H9 (cell line): ENCODE measurements around the gene IFNA5. TPM values are rescaled to one million over a fixed set of nuclear protein-coding genes. Genes with fewer than 3 reads are reported as not detected.

Experiments used
- DNase-seq: peaks from one replicate; pipeline ENCODE4 v3.0.0-alpha.2; 2017
- H2AFZ ChIP-seq: one replicate; pipeline ENCODE4 v1.6.1; 2013; ENCODE audit warnings: mild to moderate bottlenecking, low read length, control low read depth, moderate library complexity
- H2AK5ac ChIP-seq: 2 replicates; pipeline ENCODE4 v1.6.1; 2013; ENCODE audit warnings: low read length, control low read depth, mixed read lengths; ENCODE audit not compliant: insufficient read length
- H2BK120ac ChIP-seq: one replicate; pipeline ENCODE4 v1.6.1; 2013; ENCODE audit warnings: low read depth, mild to moderate bottlenecking, low read length, control low read depth, inconsistent platforms; ENCODE audit not compliant: poor library complexity, severe bottlenecking
- H2BK12ac ChIP-seq: 2 replicates; pipeline ENCODE4 v1.6.1; 2013; ENCODE audit warnings: low read length, control low read depth, mixed read lengths, low read depth; ENCODE audit not compliant: insufficient read length
- H2BK15ac ChIP-seq: 2 replicates; pipeline ENCODE4 v1.6.1; 2013; ENCODE audit warnings: low read depth, low read length, control low read depth
- H2BK20ac ChIP-seq: one replicate; pipeline ENCODE4 v1.6.1; 2013; ENCODE audit warnings: low read depth, mild to moderate bottlenecking, low read length, control low read depth, inconsistent platforms; ENCODE audit not compliant: poor library complexity, severe bottlenecking
- H2BK5ac ChIP-seq: 2 replicates; pipeline ENCODE4 v1.6.1; 2013; ENCODE audit warnings: low read length, control low read depth, mixed read lengths; ENCODE audit not compliant: insufficient read length
- H3K14ac ChIP-seq: 2 replicates; pipeline ENCODE4 v1.6.1; 2013; ENCODE audit warnings: low read length, control low read depth; ENCODE audit not compliant: insufficient read depth
- H3K18ac ChIP-seq: 2 replicates; pipeline ENCODE4 v1.6.1; 2013; ENCODE audit warnings: low read depth, mild to moderate bottlenecking, mixed read lengths, low read length, control low read depth; ENCODE audit not compliant: insufficient read length
- H3K23ac ChIP-seq: 2 replicates; pipeline ENCODE4 v1.6.1; 2013; ENCODE audit warnings: low read length, control low read depth, mixed read lengths, low read depth; ENCODE audit not compliant: insufficient read length
- H3K23me2 ChIP-seq: 2 replicates; pipeline ENCODE4 v1.6.1; 2013; ENCODE audit warnings: low read depth, mild to moderate bottlenecking, mixed read lengths, low read length, control low read depth; ENCODE audit not compliant: insufficient read length, poor library complexity, severe bottlenecking
- H3K27ac ChIP-seq: 2 replicates; pipeline ENCODE4 v1.5.1; 2013; ENCODE audit warnings: low read length, control low read depth, mixed read lengths, low read depth; ENCODE audit not compliant: insufficient read length
- H3K27me3 ChIP-seq: 2 replicates; pipeline ENCODE4 v1.6.1; 2013; ENCODE audit warnings: low read length, control low read depth, inconsistent platforms; ENCODE audit not compliant: insufficient read depth
- H3K4ac ChIP-seq: 2 replicates; pipeline ENCODE4 v1.6.1; 2013; ENCODE audit warnings: low read depth, mild to moderate bottlenecking, control low read depth, inconsistent platforms, low read length, moderate library complexity
- H3K4me1 ChIP-seq: 2 replicates; pipeline ENCODE4 v1.6.1; 2013; ENCODE audit warnings: low read length, control low read depth, inconsistent platforms; ENCODE audit not compliant: insufficient read depth
- H3K4me2 ChIP-seq: 2 replicates; pipeline ENCODE4 v1.6.1; 2013; ENCODE audit warnings: low read length, control low read depth, mixed read lengths; ENCODE audit not compliant: insufficient read length, insufficient read depth
- H3K56ac ChIP-seq: 2 replicates; pipeline ENCODE4 v1.6.1; 2013; ENCODE audit warnings: low read depth, mild to moderate bottlenecking, mixed read lengths, low read length, control low read depth; ENCODE audit not compliant: insufficient read length
- H3K79me1 ChIP-seq: 2 replicates; pipeline ENCODE4 v1.6.1; 2013; ENCODE audit warnings: low read depth, mild to moderate bottlenecking, moderate library complexity, low read length, control low read depth, inconsistent platforms; ENCODE audit not compliant: insufficient read depth, poor library complexity, severe bottlenecking
- H3K79me2 ChIP-seq: 2 replicates; pipeline ENCODE4 v1.6.1; 2013; ENCODE audit warnings: low read length, control low read depth, inconsistent platforms; ENCODE audit not compliant: insufficient read depth
- H3K9ac ChIP-seq: 2 replicates; pipeline ENCODE4 v1.6.1; 2013; ENCODE audit warnings: low read length, control low read depth, mixed read lengths; ENCODE audit not compliant: insufficient read length; ENCODE audit errors: extremely low read depth
- H3K9me3 ChIP-seq: one replicate; pipeline ENCODE4 v1.6.1; 2013; ENCODE audit warnings: low read depth, low read length, inconsistent platforms; ENCODE audit not compliant: control insufficient read depth
- H3T11ph ChIP-seq: one replicate; pipeline ENCODE4 v1.6.1; 2013; ENCODE audit warnings: mild to moderate bottlenecking, low read length, control low read depth, inconsistent platforms
- H4K20me1 ChIP-seq: one replicate; pipeline ENCODE4 v1.6.1; 2013; ENCODE audit not compliant: control insufficient read depth, insufficient read length, insufficient read depth
- H4K5ac ChIP-seq: 2 replicates; pipeline ENCODE4 v1.6.1; 2013; ENCODE audit warnings: low read depth, mild to moderate bottlenecking, mixed read lengths, low read length, control low read depth; ENCODE audit not compliant: insufficient read length
- H4K8ac ChIP-seq: replicated peaks from 2 replicates; pipeline ENCODE4 v1.6.1; 2013; ENCODE audit warnings: low read length, control low read depth, mixed read lengths, low read depth; ENCODE audit not compliant: insufficient read length
- H4K91ac ChIP-seq: 2 replicates; pipeline ENCODE4 v1.6.1; 2013; ENCODE audit warnings: low read depth, mild to moderate bottlenecking, moderate library complexity, mixed read lengths, low read length, control low read depth; ENCODE audit not compliant: insufficient read length
- H3K27ac Mint-ChIP-seq, 3 experiments: 2 replicates in 2 of 3; 3 replicates in 1 of 3; pipeline ENCODE4 v1.8.0; 2020 to 2021; ENCODE audit warnings: mixed read lengths in 3 of 3, mild to moderate bottlenecking in 1 of 3, moderate library complexity in 1 of 3
- H3K27me3 Mint-ChIP-seq: 2 replicates; pipeline ENCODE4 v1.8.0; 2021; ENCODE audit warnings: low read depth, mild to moderate bottlenecking, moderate library complexity, mixed read lengths
- H3K36me3 Mint-ChIP-seq, 3 experiments: 2 replicates in 2 of 3; 3 replicates in 1 of 3; pipeline ENCODE4 v1.8.0; 2020 to 2021; ENCODE audit warnings: low read depth in 3 of 3, mixed read lengths in 3 of 3; ENCODE audit not compliant: insufficient read depth in 1 of 3
- H3K4me1 Mint-ChIP-seq, 2 experiments: 2 replicates each; pipeline ENCODE4 v1.8.0; 2020; ENCODE audit warnings: mixed read lengths in 2 of 2
- H3K4me3 Mint-ChIP-seq, 2 experiments: 2 replicates in 1 of 2; 3 replicates in 1 of 2; pipeline ENCODE4 v1.8.0; 2020 to 2021; ENCODE audit warnings: mild to moderate bottlenecking in 2 of 2, mixed read lengths in 2 of 2, moderate library complexity in 1 of 2
- H3K9me3 Mint-ChIP-seq, 2 experiments: 2 replicates in 1 of 2; 3 replicates in 1 of 2; pipeline ENCODE4 v1.8.0; 2020; ENCODE audit warnings: mild to moderate bottlenecking in 2 of 2, mixed read lengths in 2 of 2, moderate library complexity in 1 of 2
- WGBS: extraction: QIAGEN DNeasy Blood & Tissue Kit; methylation state at CpG from one replicate; pipeline ENCODE4 v1.1.7; 2013; ENCODE audit warnings: missing lambda C conversion rate, low lambda C conversion rate, mixed read lengths; ENCODE audit not compliant: insufficient read length; ENCODE audit errors: extremely low coverage; 5-methylcytosine and 5-hydroxymethylcytosine counted together
- total RNA-seq: library from RNA; stranded (reverse); gene quantifications from 2 replicates; pipeline ENCODE4 v1.2.1, GENCODE V29; 2021
- TF ChIP-seq, protein P1 (sequence below): fragments of 200-600 bp; sonication (generic); conservative IDR thresholded peaks from 3 replicates; pipeline ENCODE4 v1.8.0; 2021; ENCODE audit warnings: antibody characterized with exemption, mild to moderate bottlenecking

The IFNA5 gene
- total RNA-seq, 1 experiment from 2014 or later, result not detected

- DNase-seq, result no peak
- no peaks in the 10 kb centered on the region for H4K20me1 ChIP-seq
Measured at GRCh38 chr9:21326526-21327139, 21.5 kb upstream of the IFNA5 start.

More at GRCh38 chr9:21326526-21327139, 21.5 kb upstream of the IFNA5 start:
- Mint-ChIP-seq H3K27ac (no peak overlapping the region), H3K9me3 (no peaks in the 10 kb centered on the region; a peak in 1 of 5 replicates), H3K36me3 (peaks cover 0 to 3% (median 0%) of the 10 kb centered on the region in 3 experiments; a peak in 1 of 7 replicates), H3K4me1 (peaks cover 3 to 5% of the 10 kb centered on the region in 2 experiments; a peak in 2 of 4 replicates), H3K27me3 (no peaks in the 10 kb centered on the region), H3K4me3 (no peak overlapping the region)
- no peak overlapping the region for H3K9ac ChIP-seq
- H2BK12ac ChIP-seq, result no peak overlapping the region
- no peak overlapping the region for H3K27ac ChIP-seq
- no peaks in the 10 kb centered on the region for H3K23me2 ChIP-seq
- H2AK5ac ChIP-seq, result no peak overlapping the region
- H4K5ac ChIP-seq, result no peak overlapping the region
- H2AFZ ChIP-seq, result no peak overlapping the region
- no CpG with 5 or more reads among the region's 2 CpGs for whole genome bisulfite sequencing
- no peaks in the 10 kb centered on the region for H3K79me1 ChIP-seq
- TF ChIP-seq, protein P1, sequence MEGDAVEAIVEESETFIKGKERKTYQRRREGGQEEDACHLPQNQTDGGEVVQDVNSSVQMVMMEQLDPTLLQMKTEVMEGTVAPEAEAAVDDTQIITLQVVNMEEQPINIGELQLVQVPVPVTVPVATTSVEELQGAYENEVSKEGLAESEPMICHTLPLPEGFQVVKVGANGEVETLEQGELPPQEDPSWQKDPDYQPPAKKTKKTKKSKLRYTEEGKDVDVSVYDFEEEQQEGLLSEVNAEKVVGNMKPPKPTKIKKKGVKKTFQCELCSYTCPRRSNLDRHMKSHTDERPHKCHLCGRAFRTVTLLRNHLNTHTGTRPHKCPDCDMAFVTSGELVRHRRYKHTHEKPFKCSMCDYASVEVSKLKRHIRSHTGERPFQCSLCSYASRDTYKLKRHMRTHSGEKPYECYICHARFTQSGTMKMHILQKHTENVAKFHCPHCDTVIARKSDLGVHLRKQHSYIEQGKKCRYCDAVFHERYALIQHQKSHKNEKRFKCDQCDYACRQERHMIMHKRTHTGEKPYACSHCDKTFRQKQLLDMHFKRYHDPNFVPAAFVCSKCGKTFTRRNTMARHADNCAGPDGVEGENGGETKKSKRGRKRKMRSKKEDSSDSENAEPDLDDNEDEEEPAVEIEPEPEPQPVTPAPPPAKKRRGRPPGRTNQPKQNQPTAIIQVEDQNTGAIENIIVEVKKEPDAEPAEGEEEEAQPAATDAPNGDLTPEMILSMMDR, result peak; percentile 84
- H2BK20ac ChIP-seq, result no peak overlapping the region
- H3K23ac ChIP-seq, result no peak overlapping the region
- no peak overlapping the region for H3K4ac ChIP-seq
- H3T11ph ChIP-seq, result no peak overlapping the region
- H2BK120ac ChIP-seq, result no peak overlapping the region
- no peak overlapping the region for H3K18ac ChIP-seq
- no peak overlapping the region for H3K56ac ChIP-seq
- no peak overlapping the region for H4K91ac ChIP-seq
- no peak overlapping the region for H2BK15ac ChIP-seq
- peaks cover 3% of the 10 kb centered on the region; the same call in 1 of the 2 replicates for H3K79me2 ChIP-seq
- H3K27me3 ChIP-seq, result no peaks in the 10 kb centered on the region
- H3K4me1 ChIP-seq, result no peaks in the 10 kb centered on the region
- H3K4me2 ChIP-seq, result no peak overlapping the region
- no peak overlapping the region for H2BK5ac ChIP-seq
- no peak overlapping the region for H4K8ac ChIP-seq
- no peaks in the 10 kb centered on the region for H3K9me3 ChIP-seq
- H3K14ac ChIP-seq, result no peak overlapping the region
